Stimulated activated CD8-positive, alpha-beta memory T cell treated with anti-CD3 and anti-CD28 coated beads, Interleukin-7, amount 100 ng/mL, for 24 hours (primary cell): ENCODE measurements around the gene GPR82.
"Not testable (repeated sequence)": the region's sequence is repeated elsewhere in the genome, so short reads cannot be mapped to it uniquely, and the experiment has no call there.

ENCODE experiments used
- DNase-seq: peaks from one replicate; pipeline ENCODE4 v3.0.0-alpha.2; 2020; ENCODE audit warnings: low read depth

GPR82 gene

GRCh38 chrX:41719610-41720009 is 4.4 kb upstream of the GPR82 start:
- DNase-seq, result not testable (repeated sequence)

GRCh38 chrX:41720125-41720779 is 3.7 kb upstream of the GPR82 start:
- no peak for DNase-seq

- DNase-seq, result no peak
Measured at GRCh38 chrX:41721590-41721989, 2.4 kb upstream of the GPR82 start.

- no peak for DNase-seq
Measured at GRCh38 chrX:41722214-41722613, 1.8 kb upstream of the GPR82 start.

GRCh38 chrX:41722816-41723618 is 964 bp upstream of the GPR82 start:
- no peak for DNase-seq

GRCh38 chrX:41728125-41728524 is 4.1 kb downstream of the GPR82 start:
- no peak for DNase-seq

GRCh38 chrX:41730081-41730480 is 6.1 kb downstream of the GPR82 start:
- DNase-seq, result no peak

GRCh38 chrX:41732260-41732659 is 8.3 kb downstream of the GPR82 start:
- no peak for DNase-seq

GRCh38 chrX:41733939-41734338 is 10.0 kb downstream of the GPR82 start:
- no peak for DNase-seq

GRCh38 chrX:41734530-41734929 is 10.5 kb downstream of the GPR82 start:
- DNase-seq, result no peak

- no peak for DNase-seq
Measured at GRCh38 chrX:41737065-41737464, 13.1 kb downstream of the GPR82 start.

GRCh38 chrX:41739871-41740270 is 15.9 kb downstream of the GPR82 start:
- no peak for DNase-seq

- no peak for DNase-seq
Measured at GRCh38 chrX:41750716-41751115, 26.7 kb downstream of the GPR82 start.

- DNase-seq, result no peak
Measured at GRCh38 chrX:41758401-41758800, 34.4 kb downstream of the GPR82 start.

GRCh38 chrX:41759817-41760216 is 35.8 kb downstream of the GPR82 start:
- no peak for DNase-seq

- no peak for DNase-seq
Measured at GRCh38 chrX:41761169-41761568, 37.2 kb downstream of the GPR82 start.

GRCh38 chrX:41761702-41762101 is 37.7 kb downstream of the GPR82 start:
- no peak for DNase-seq

GRCh38 chrX:41779030-41779564 is 55.1 kb downstream of the GPR82 start:
- no peak for DNase-seq
